ENCODE measurements around the gene XRRA1. TPM values are rescaled to one million over a fixed set of nuclear protein-coding genes. Genes with fewer than 3 reads are reported as not detected.
A peak's percentile ranks its signal among the peaks of the same experiment; 100 is the strongest.

The XRRA1 gene
- polyA plus RNA-seq, 3 donors from 2014 or later: 3.4 to 10.6 (median 7.2) TPM

DNA sequence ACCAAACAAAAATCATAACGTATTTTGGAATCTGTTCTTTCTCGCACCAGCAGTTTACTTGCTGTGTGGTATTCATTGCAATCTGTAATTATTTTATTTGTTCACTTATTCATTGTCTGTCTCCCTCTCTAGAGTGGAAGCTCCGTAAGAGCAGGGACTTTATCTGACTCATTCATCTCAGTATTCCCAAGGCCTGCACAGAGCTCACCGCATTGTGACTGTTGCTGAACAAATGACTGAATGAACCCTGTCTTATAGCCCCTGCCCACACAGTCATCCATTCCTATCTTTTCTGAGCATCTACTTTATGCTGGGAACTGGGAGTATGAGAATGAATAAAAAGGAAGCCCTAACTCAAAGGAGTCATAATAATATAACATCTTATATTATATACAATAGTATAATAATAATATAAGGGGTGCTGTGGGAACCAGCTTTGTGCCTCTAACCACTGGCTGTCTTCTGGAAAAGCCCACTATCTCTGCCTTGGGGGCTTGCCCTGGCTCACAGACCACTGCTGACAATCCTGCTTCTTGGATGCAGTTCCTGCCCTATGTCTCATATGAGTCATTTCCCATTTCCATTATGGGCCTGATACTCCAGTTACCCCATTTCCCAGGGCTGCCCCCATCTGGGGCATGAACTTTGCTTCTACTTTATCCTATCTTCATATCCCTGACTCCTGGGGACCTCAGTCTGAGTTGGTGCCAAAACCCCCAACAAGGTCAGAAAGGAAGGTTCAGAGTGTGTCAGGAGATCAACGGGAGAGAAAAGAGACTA lies 11.0 kb downstream of the XRRA1 start:
- Mint-ChIP-seq H3K4me3 (no peak overlapping the region), H3K27me3 (ENCODE audit: low read depth in 3 of 3) (no peaks in the 10 kb centered on the region), H3K9me3 (no peaks in the 10 kb centered on the region), H3K4me1 (peaks cover 2 to 9% of the 10 kb centered on the region in 2 donors), H3K36me3 (peaks cover 33 to 64% (median 35%) of the 10 kb centered on the region in 3 donors), H3K27ac (no peak overlapping the region)
- DNase-seq: no peak

DNA sequence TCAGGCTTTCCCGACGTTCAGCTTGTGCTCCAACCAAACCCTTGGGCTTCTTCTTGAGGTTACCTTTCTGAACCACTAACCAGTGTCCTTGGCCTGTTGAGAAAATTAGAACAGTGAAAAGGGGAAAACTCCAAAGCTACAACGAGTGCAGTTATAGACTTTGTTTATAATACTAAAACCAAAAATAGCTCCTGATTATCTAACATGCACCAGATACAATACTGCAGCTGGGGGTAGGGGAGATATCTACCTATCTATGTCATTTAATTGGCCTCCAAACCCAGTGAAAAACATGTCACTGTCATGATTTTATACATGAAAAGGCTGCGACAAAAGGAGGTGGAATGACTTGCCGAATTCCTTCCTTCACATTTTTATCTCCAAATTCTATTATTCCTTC lies 11.9 kb downstream of the XRRA1 start:
- H3K36me3 Mint-ChIP-seq: peaks cover 32 to 61% (median 33%) of the 10 kb centered on the region in 3 donors
- no peaks in the 10 kb centered on the region for H3K27me3 Mint-ChIP-seq (ENCODE audit: low read depth in 3 of 3)
- DNase-seq: no peak
- no peaks in the 10 kb centered on the region for H3K9me3 Mint-ChIP-seq
- H3K27ac Mint-ChIP-seq: peak overlapping the region in 1 of 6 donors; percentile 41
- H3K4me3 Mint-ChIP-seq: no peak overlapping the region
- H3K4me1 Mint-ChIP-seq: peaks cover 8 to 18% of the 10 kb centered on the region in 2 donors

DNA sequence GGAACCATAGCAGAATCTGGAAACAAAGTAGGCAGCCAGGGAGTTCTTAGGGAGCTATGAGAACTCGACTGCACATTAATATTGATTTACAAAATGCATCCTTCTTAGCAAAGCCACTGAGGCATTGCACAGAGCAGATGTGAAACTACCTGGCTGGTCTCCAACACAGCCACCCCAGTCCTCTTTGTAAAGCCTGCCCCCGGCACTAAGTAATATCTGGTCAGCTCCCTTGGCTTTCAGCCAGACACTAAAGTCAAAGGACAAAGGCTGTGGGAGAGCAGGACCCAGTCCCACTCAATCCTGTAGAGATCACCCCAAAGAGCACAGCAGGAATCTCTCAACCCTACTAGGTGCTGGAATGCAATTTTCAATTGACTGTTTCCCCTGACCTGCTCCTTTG lies 12.8 kb downstream of the XRRA1 start:
- Mint-ChIP-seq H3K36me3 (peaks cover 27 to 53% (median 28%) of the 10 kb centered on the region in 3 donors), H3K27ac (no peak overlapping the region), H3K27me3 (ENCODE audit: low read depth in 3 of 3) (no peaks in the 10 kb centered on the region), H3K4me3 (no peak overlapping the region), H3K4me1 (peaks cover 8 to 19% of the 10 kb centered on the region in 2 donors), H3K9me3 (no peaks in the 10 kb centered on the region)
- DNase-seq: no peak

DNA sequence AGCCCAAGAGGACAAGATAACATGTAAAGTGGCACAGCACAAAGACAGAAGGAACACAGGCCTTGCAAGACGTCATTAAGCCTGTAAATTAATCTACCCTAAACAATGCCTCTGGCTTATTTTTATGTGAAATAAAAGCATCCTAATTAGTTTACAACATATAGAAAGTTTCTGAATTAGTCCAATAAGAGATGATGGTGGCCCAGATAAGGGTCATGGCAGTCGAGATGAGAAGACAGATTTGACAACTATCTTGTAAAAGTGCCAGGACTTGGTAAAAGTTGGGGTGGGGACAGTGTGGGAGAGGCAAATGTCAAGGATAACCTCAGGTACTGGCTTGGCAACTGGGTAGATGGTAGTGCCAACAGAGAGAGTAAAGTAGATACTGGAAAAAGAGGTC lies 13.6 kb downstream of the XRRA1 start:
- H3K4me3 Mint-ChIP-seq: no peak overlapping the region
- H3K27ac Mint-ChIP-seq: no peak overlapping the region
- no peaks in the 10 kb centered on the region for H3K9me3 Mint-ChIP-seq
- peaks cover 8 to 19% of the 10 kb centered on the region in 2 donors for H3K4me1 Mint-ChIP-seq
- peaks cover 22 to 50% (median 25%) of the 10 kb centered on the region in 3 donors for H3K36me3 Mint-ChIP-seq
- H3K27me3 Mint-ChIP-seq (ENCODE audit: low read depth in 3 of 3): no peaks in the 10 kb centered on the region
- no peak for DNase-seq

DNA sequence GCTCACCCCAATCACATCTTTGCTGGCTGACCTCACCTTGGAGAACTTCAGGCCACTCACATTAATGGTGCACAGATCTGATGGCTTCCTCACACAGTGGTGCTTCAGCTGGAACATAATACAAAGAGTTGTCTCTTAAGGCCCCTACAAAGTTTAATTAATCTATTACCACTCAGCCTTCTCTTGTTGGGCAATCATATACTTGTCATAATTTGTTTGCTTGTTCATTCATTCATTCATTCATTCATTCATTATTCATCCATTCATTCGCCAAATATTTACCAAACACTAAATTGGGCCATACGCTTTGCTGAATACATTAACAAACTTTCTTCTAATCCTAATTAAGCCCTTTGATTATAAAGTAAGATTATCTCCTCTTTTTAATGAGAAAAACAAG lies 15.1 kb downstream of the XRRA1 start:
- Mint-ChIP-seq H3K4me3 (no peak overlapping the region), H3K36me3 (peaks cover 14 to 40% (median 15%) of the 10 kb centered on the region in 3 donors), H3K27ac (peak overlapping the region in 1 of 6 donors; percentile 35), H3K9me3 (no peaks in the 10 kb centered on the region), H3K27me3 (ENCODE audit: low read depth in 3 of 3) (no peaks in the 10 kb centered on the region), H3K4me1 (peaks cover 8 to 19% of the 10 kb centered on the region in 2 donors)
- DNase-seq: no peak

DNA sequence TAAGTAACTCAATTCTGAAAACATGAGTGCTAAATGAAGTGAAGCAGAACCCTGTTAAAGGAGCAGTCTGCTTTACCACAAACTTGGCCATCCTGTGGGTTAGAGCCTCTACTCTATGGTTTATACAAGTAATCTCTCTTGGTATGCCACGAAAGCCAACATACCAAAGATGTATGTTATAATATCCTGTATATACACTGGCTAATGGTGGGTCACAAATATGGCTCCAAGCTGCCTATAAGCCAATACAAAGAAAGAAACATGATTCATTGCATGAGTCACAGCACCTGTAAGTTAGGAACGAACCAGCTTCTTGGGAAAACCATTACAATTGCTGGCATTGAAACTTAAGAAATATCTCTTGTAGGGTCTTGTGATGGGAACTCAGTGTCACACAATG lies 16.1 kb downstream of the XRRA1 start:
- Mint-ChIP-seq H3K36me3 (peaks cover 12 to 33% (median 14%) of the 10 kb centered on the region in 3 donors), H3K4me3 (no peak overlapping the region), H3K27me3 (ENCODE audit: low read depth in 3 of 3) (no peaks in the 10 kb centered on the region), H3K4me1 (peaks cover 8 to 19% of the 10 kb centered on the region in 2 donors), H3K27ac (peak overlapping the region in 2 of 6 donors; percentile 55 to 68), H3K9me3 (no peaks in the 10 kb centered on the region)
- no peak for DNase-seq

DNA sequence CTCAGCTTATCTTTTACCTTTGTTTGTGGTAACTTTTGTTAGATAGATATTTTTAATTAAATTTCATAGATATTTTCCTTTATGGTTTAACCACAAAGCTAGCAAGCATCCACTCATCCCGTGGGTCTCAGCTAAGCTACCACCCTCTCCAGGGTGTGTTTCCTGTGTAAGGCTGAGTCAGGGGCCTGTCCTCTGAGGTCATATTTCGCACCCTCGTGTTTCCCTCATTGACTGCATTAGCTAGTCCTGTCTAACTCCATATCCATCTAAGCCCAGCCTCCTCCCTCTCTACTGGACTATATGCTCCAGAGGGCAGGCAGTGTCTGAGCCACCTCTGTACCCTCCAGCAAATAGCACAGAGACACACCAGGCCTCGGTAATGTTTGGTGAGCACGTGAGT lies 16.7 kb downstream of the XRRA1 start:
- H3K27ac Mint-ChIP-seq: peak overlapping the region in 3 of 6 donors; percentile 61 to 68 (median 63)
- no peaks in the 10 kb centered on the region for H3K9me3 Mint-ChIP-seq
- H3K27me3 Mint-ChIP-seq (ENCODE audit: low read depth in 3 of 3): no peaks in the 10 kb centered on the region
- H3K4me1 Mint-ChIP-seq: peaks cover 8 to 19% of the 10 kb centered on the region in 2 donors
- H3K36me3 Mint-ChIP-seq: peaks cover 12 to 30% (median 14%) of the 10 kb centered on the region in 3 donors
- peak in 1 of 3 donors; percentile 10 for DNase-seq
- peak overlapping the region in 2 of 5 donors; percentile 31 to 47 for H3K4me3 Mint-ChIP-seq

DNA sequence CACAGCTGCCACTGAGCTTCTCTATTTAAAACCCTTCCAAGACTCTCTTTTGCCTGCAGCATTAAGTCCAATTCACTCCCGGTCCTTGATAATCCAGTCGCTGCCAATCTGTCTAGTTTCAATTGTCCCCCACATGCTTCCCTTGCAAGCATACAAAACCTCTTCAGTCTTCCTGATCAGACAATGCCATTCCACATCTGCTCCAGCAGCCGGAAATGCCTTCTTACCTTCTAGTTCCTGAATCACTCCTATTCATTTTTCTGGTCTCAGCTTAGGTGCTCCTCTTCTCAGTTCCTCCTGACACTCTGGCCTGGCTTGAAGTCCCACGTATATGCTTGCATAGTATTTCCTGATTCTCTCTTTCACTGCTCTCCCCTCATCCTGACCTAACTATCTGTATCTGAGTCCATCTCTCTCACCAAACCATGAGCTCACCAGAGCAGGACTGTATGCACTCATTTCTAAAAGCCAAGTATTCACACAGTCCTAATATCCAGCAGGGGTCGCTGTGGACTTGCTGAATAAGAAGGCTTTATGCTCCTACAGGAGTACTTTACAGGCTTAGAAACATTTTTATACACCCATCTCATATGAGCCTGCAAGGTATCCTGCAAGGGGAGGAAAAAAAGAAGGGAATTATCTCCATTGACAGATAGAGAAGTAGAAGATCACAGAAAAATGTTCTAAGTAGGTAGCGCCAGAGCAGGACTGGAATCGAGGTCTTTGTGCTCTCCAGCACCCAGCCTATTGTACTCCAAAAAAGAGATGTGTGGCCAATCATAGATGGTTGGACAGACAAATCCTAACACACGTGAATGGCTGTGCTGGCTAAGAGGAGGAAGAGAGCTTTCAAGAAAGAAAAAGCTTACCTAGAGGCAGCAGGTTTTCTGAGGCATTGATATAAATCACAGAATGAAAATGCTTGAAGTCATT lies 19.2 kb downstream of the XRRA1 start:
- Mint-ChIP-seq H3K27me3 (ENCODE audit: low read depth in 3 of 3) (no peaks in the 10 kb centered on the region), H3K9me3 (no peaks in the 10 kb centered on the region), H3K4me3 (no peak overlapping the region), H3K4me1 (peaks cover 10 to 19% of the 10 kb centered on the region in 2 donors), H3K36me3 (peaks cover 5 to 9% (median 5%) of the 10 kb centered on the region in 3 donors), H3K27ac (no peak overlapping the region)
- peak; percentile 53 to 65 (median 61) for DNase-seq

DNA sequence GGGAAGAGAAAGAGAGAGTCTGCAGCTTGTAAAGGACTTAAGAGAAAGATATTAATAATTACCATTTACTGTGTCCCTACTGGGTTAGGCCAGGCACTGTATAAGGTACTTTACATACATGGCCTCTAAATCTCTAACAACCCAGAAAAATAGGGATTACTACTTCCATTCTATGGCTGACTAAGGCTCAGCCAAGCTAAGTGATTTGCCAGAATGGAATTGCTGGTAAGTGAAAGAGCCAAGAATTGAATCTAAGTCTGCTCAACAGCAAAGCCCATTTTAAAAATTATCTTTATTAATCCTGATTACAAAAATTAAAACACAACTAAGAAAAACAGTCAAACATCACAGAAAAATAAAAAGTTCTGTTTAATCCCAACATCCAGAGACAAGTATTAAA lies 21.4 kb downstream of the XRRA1 start:
- Mint-ChIP-seq H3K9me3 (no peaks in the 10 kb centered on the region), H3K4me3 (no peak overlapping the region), H3K36me3 (peaks cover 0 to 5% (median 0%) of the 10 kb centered on the region in 3 donors), H3K27me3 (ENCODE audit: low read depth in 3 of 3) (no peaks in the 10 kb centered on the region), H3K27ac (no peak overlapping the region), H3K4me1 (peaks cover 6 to 7% of the 10 kb centered on the region in 2 donors)
- no peak for DNase-seq

DNA sequence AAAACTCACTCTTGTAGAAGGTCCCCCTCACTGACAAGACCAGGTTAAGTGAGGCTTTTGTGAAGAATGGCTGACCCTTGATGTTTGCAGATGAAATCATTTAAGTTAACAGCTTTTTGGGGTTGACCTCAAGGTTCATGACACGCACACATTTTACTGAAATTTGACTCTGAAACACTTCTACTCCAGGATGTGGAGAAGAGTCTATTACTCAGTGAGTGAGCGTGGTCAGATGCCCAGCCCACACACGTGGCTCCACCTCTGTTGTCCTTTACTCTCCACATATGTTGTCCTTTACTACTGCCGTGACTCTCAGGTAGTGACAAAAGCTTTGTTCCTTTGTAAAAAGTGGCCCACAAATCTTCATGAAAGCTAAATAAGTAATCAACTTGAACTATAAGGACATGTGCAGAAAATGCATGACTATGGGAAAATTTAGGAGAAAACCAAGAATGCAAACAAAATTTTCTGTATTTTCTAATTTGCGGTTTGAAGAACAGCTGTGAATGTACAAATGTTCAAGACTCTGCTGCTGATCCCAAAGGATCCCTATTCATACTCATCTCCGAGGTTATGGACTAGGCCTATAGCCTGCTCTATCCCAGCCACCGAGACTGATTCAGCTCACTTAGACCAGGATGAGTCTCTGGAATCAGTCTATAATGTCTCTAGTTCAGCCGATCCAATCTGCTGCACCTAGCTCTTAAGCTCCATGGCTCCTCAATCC lies 22.4 kb downstream of the XRRA1 start:
- Mint-ChIP-seq H3K4me3 (no peak overlapping the region), H3K9me3 (no peaks in the 10 kb centered on the region), H3K4me1 (peaks cover 0 to 2% of the 10 kb centered on the region in 2 donors), H3K27ac (peak overlapping the region in 2 of 6 donors; percentile 40 to 64), H3K27me3 (ENCODE audit: low read depth in 3 of 3) (no peaks in the 10 kb centered on the region), H3K36me3 (peaks cover 0 to 5% (median 5%) of the 10 kb centered on the region in 3 donors)
- DNase-seq: no peak

DNA sequence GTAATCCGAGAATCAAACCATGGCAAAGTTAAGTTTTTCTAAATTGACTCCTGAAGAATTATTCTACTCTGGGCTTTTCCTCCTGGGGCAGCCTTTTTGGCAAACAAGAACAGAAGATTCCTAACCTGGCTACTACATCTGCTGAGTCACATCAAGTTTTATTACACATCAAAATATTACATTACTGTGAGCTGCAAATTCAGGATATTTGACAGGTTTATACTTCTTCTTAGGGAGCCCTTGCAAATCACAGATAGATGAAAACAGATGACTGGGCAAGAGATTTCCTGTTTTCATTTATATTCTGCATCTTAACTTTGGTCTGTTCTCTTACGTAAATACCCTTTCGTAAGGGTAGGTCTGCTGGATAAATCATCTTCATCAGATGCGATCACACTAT lies 23.6 kb downstream of the XRRA1 start:
- DNase-seq: no peak
- no peak overlapping the region for H3K27ac Mint-ChIP-seq
- peaks cover 5 to 12% (median 5%) of the 10 kb centered on the region in 3 donors for H3K36me3 Mint-ChIP-seq
- H3K4me1 Mint-ChIP-seq: peaks cover 0 to 2% of the 10 kb centered on the region in 2 donors
- no peaks in the 10 kb centered on the region for H3K9me3 Mint-ChIP-seq
- no peak overlapping the region for H3K4me3 Mint-ChIP-seq
- no peaks in the 10 kb centered on the region for H3K27me3 Mint-ChIP-seq (ENCODE audit: low read depth in 3 of 3)

DNA sequence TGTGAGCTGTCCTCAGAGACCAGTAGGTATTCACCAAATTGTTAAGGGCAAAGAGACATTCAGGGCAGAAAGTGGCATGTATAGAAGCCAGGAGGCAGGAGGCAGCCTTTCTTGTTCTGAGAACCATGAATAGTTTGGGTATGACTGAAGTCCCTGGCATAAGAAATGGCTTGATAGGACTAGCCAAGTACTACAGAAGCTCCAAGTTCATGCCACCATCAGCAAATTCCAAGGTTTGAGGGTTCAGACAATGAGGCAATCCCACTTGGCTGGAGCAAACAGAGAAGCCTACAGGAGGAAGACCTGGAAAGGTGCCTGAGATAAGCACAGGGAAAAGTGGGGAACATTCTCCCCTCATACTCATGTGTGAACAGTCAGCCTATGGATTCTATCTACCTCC lies 25.8 kb downstream of the XRRA1 start:
- peaks cover 18 to 31% (median 20%) of the 10 kb centered on the region in 3 donors for H3K36me3 Mint-ChIP-seq
- H3K4me1 Mint-ChIP-seq: peaks cover 0 to 2% of the 10 kb centered on the region in 2 donors
- H3K27me3 Mint-ChIP-seq (ENCODE audit: low read depth in 3 of 3): no peaks in the 10 kb centered on the region
- H3K4me3 Mint-ChIP-seq: no peak overlapping the region
- H3K9me3 Mint-ChIP-seq: no peaks in the 10 kb centered on the region
- H3K27ac Mint-ChIP-seq: no peak overlapping the region
- no peak for DNase-seq

DNA sequence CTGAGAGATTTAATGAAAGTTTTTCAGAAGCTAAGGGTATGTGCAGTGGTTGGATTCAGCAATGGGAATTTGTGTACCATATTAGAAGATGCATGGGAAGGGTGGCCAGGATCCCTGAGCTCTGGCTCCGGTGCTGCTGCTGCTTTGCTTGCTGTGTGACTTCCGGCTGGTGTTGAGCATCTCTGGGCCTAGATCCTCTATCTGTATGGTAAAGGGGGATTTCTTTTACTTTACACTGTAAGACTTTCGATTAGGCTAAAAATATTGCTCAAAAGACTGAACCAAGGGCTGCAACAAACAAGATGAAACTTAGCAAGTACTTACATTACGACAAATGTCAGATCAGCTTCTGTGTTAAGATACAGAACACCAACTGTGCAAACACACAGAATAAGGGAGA lies 39.1 kb downstream of the XRRA1 start:
- Mint-ChIP-seq H3K4me1 (peaks cover 0 to 3% of the 10 kb centered on the region in 2 donors), H3K9me3 (no peaks in the 10 kb centered on the region), H3K36me3 (peaks cover 25 to 38% (median 31%) of the 10 kb centered on the region in 3 donors), H3K4me3 (no peak overlapping the region), H3K27ac (no peak overlapping the region), H3K27me3 (ENCODE audit: low read depth in 3 of 3) (no peaks in the 10 kb centered on the region)
- DNase-seq: no peak
